ENCODE results near the gene BTBD6. TPM values are rescaled to one million over a fixed set of nuclear protein-coding genes. Genes with fewer than 3 reads are reported as not detected.

Gene BTBD6
- total RNA-seq, 4 donors from 2014 or later, result 56.1 to 72.5 (median 69.4) TPM

DNA sequence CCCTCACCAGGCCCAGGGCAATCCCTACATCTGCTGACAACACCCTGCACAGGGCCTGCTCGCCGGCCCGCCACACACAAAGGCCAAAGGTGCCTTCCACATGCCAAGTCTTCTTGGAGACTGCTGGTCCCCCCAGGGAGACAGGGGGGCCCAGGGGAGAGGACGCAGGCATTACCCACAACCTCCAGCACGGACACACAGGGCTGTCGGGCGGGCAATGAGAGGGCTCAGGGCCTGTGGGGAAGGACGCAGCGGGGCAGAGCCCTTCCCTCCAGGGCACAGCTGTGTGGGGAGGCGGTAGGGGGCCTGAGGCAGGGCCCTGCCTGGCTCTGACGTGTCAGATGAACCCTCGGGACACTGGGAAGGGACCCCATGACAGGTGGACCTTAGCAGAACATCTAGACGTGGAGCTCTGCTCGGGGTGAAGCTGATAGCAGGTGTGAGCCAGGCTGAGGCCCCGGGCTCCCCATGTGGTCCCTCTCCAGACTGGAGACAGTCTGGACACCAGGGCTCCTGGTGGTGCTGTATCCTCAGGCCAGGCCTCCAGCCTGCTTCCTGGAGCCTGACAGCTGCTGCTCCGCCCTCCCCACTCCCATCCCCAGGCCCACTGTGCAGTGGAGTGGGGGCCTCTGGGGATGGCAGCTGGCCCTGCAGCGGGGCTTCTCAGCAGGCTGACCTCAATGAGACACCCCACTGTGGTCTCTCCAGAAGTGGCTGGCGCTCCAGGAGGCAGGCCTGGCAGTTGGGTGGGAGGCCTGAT is 35.6 kb upstream of the BTBD6 start:
- DNase-seq (ENCODE audit: extremely low spot score), result no peak
- Histone ChIP-seq H3K36me3 (peaks cover 35 to 80% (median 77%) of the 10 kb centered on the region in 4 donors), H3K27me3 (no peaks in the 10 kb centered on the region), H3K4me1 (peaks cover 0 to 8% (median 2%) of the 10 kb centered on the region in 4 donors), H3K9me3 (no peaks in the 10 kb centered on the region), H3K4me3 (no peak overlapping the region), H3K27ac (replicated peaks in 1 of 4) (no peak overlapping the region)
- intact Hi-C loops (cut with DNase I), result no loop called here
- TF ChIP-seq EP300 (IDR thresholded peaks at IDR 0.05) (no peak), POLR2A (IDR thresholded peaks at IDR 0.05; ENCODE audit: low read depth) (no peak), POLR2AphosphoS5 (IDR thresholded peaks at IDR 0.05) (no peak)
- TF ChIP-seq, protein P1, sequence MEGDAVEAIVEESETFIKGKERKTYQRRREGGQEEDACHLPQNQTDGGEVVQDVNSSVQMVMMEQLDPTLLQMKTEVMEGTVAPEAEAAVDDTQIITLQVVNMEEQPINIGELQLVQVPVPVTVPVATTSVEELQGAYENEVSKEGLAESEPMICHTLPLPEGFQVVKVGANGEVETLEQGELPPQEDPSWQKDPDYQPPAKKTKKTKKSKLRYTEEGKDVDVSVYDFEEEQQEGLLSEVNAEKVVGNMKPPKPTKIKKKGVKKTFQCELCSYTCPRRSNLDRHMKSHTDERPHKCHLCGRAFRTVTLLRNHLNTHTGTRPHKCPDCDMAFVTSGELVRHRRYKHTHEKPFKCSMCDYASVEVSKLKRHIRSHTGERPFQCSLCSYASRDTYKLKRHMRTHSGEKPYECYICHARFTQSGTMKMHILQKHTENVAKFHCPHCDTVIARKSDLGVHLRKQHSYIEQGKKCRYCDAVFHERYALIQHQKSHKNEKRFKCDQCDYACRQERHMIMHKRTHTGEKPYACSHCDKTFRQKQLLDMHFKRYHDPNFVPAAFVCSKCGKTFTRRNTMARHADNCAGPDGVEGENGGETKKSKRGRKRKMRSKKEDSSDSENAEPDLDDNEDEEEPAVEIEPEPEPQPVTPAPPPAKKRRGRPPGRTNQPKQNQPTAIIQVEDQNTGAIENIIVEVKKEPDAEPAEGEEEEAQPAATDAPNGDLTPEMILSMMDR (IDR thresholded peaks at IDR 0.05), result no peak
- 83% methylated on average over 11 of the region's 18 CpGs for WGBS

DNA sequence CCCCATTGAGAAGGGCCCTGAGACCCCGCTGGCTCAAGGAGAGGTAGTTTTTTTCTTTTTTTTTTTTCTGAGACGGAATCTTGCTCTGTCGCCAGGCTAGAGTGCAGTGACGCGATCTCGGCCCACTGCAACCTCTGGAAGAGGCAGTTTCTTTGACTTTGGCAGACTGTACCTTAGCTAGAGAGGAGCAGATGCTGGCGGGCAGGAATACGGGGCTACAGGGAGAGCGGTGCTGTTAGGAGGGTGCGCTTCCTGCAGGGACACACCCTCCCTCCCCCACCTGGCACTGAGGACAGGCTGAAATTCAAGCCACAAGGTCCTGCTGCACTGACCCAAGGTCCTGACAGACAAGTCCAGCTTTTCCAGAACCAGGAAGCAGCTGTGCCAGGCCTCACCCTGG is 35.0 kb upstream of the BTBD6 start:
- no peak for DNase-seq (ENCODE audit: extremely low spot score)
- TF ChIP-seq POLR2AphosphoS5 (IDR thresholded peaks at IDR 0.05) (no peak), POLR2A (IDR thresholded peaks at IDR 0.05; ENCODE audit: low read depth) (no peak), EP300 (IDR thresholded peaks at IDR 0.05) (no peak)
- TF ChIP-seq, protein P1 (IDR thresholded peaks at IDR 0.05), result no peak
- intact Hi-C loops (cut with DNase I), result no loop called here
- Histone ChIP-seq H3K27me3 (no peaks in the 10 kb centered on the region), H3K4me3 (no peak overlapping the region), H3K9me3 (no peaks in the 10 kb centered on the region), H3K27ac (replicated peaks in 1 of 4) (no peak overlapping the region), H3K4me1 (peaks cover 0 to 7% (median 2%) of the 10 kb centered on the region in 4 donors), H3K36me3 (peaks cover 35 to 86% (median 83%) of the 10 kb centered on the region in 4 donors)
- 85% methylated on average over 10 of the region's 10 CpGs for WGBS

DNA sequence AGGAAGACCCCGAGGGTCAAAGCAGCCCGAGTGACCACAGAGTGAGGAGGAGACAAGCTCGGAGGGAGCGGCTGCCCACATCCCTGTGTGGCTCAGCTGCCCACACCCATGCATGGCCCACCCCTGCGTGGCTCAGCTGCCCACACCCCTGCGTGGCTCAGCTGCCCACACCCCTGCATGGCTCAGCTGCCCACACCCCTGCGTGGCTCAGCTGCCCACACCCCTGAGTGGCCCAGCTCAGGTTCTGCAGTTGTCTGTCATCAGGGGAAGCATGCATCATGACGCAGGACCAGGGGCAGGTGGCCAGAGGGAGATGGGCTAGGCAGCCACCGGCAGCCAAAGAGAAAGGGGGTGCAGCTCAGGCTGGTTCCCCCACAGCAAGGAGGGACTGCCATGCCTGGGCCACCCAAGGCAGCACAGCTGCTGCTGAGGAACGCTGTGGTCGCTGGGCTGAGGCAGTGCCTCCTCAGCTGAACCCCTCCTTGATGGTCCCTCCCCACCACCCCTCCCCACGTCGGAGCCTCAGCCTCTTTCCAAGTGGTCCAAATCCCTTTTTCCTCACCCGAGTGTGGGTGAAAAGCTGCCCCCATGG is 33.9 kb upstream of the BTBD6 start:
- H3K27ac ChIP-seq (replicated peaks in 1 of 4), result no peak overlapping the region
- H3K4me3 ChIP-seq, result no peak overlapping the region
- H3K4me1 ChIP-seq, result peaks cover 0 to 7% (median 2%) of the 10 kb centered on the region in 4 donors
- DNase-seq (ENCODE audit: extremely low spot score), result no peak
- no peaks in the 10 kb centered on the region for H3K27me3 ChIP-seq
- H3K9me3 ChIP-seq, result no peaks in the 10 kb centered on the region
- intact Hi-C loops (cut with DNase I), result no loop called here
- H3K36me3 ChIP-seq, result peaks cover 43 to 88% (median 88%) of the 10 kb centered on the region in 4 donors
- no peak for TF ChIP-seq POLR2A (IDR thresholded peaks at IDR 0.05; ENCODE audit: low read depth)
- no peak for TF ChIP-seq POLR2AphosphoS5 (IDR thresholded peaks at IDR 0.05)
- no peak for TF ChIP-seq EP300 (IDR thresholded peaks at IDR 0.05)
- TF ChIP-seq, protein P1 (IDR thresholded peaks at IDR 0.05), result no peak
- WGBS, result 93% methylated on average over 9 of the region's 14 CpGs

DNA sequence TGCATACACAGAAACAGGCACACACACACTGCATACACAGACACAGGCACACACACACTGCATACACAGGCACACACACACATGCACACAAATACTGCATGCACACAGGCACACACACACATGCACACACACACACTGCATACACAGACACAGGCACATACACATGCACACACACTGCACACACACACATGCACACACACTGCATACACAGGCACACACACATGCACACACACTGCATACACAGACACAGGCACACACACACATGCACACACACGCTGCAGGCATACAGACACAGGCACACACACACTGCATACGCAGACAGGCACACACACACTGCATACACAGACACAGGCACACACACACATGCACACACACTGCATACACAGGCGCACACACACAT is 32.7 kb upstream of the BTBD6 start:
- Histone ChIP-seq H3K9me3 (no peaks in the 10 kb centered on the region), H3K4me3 (no peak overlapping the region), H3K36me3 (peaks cover 42 to 88% (median 87%) of the 10 kb centered on the region in 4 donors), H3K4me1 (peaks cover 3 to 11% (median 6%) of the 10 kb centered on the region in 4 donors), H3K27me3 (no peaks in the 10 kb centered on the region), H3K27ac (replicated peaks in 1 of 4) (no peak overlapping the region)
- DNase-seq (ENCODE audit: extremely low spot score), result no peak
- intact Hi-C loops (cut with DNase I), result no loop called here
- TF ChIP-seq, protein P1 (IDR thresholded peaks at IDR 0.05), result no peak
- TF ChIP-seq EP300 (IDR thresholded peaks at IDR 0.05) (no peak), POLR2A (IDR thresholded peaks at IDR 0.05; ENCODE audit: low read depth) (no peak), POLR2AphosphoS5 (IDR thresholded peaks at IDR 0.05) (no peak)
- 82% methylated on average over 3 of the region's 3 CpGs for WGBS

Data from esophagus muscularis mucosa (tissue), 4 donors.